Mucosa of descending colon (tissue), 3 donors: ENCODE data around the gene TANK. TPM values are rescaled to one million over a fixed set of nuclear protein-coding genes. Genes with fewer than 3 reads are reported as not detected.
A peak's percentile ranks its signal among the peaks of the same experiment; 100 is the strongest.

Experiments
- ATAC-seq: fragments of 200-7000 bp; cut with Tn5 transposase; one replicate; pipeline ENCODE4 v1.9.1; 2020; ENCODE audit warnings: mild to moderate bottlenecking, moderate library complexity
- DNase-seq, 3 donors: peaks; one replicate each; pipeline ENCODE4 v3.0.0-alpha.2; 2020
- H3K36me3 ChIP-seq: fragments of 200-600 bp; one replicate; pipeline ENCODE4 v1.8.0; 2021; ENCODE audit warnings: low read depth, mild to moderate bottlenecking
- H3K4me1 ChIP-seq: fragments of 200-600 bp; one replicate; pipeline ENCODE4 v1.8.0; 2021; ENCODE audit warnings: low read depth, mild to moderate bottlenecking
- H3K4me3 ChIP-seq: fragments of 200-600 bp; one replicate; pipeline ENCODE4 v1.8.0; 2021; ENCODE audit warnings: mild to moderate bottlenecking
- H3K9me3 ChIP-seq: fragments of 200-600 bp; one replicate; pipeline ENCODE4 v1.8.0; 2021; ENCODE audit warnings: mild to moderate bottlenecking
- CTCF ChIP-seq: fragments of 200-600 bp; IDR thresholded peaks from one replicate; pipeline ENCODE4 v1.8.0; 2022; ENCODE audit warnings: antibody characterized with exemption, mild to moderate bottlenecking
- intact Hi-C, 2 donors: fragments of 100-400 bp; cut with DNase I in 1 of 2; cut with micrococcal nuclease in 1 of 2; formaldehyde crosslinking; loops; one replicate each; pipeline versions ENCODE4 v1.11.0 to v1.11.1; 2022; cut with DNase I, micrococcal nuclease
- total RNA-seq, 3 donors: library from RNA; stranded (reverse); fragmentation: NEBNext Ultra II Directional in 2 of 3; extraction: Animal tissue kit (Norgen Biotek cat#: 25700) in 2 of 3; gene quantifications; one replicate each; pipeline versions ENCODE4 v1.2.1 to v1.2.4, GENCODE V29; 2021 to 2023
- donor health status: DM: no; HTN: no; CAD: no; lungs with moderate emphysema.
- donor health status: DM: no; HTN: no; CAD: no.
- donor health status: DM: no; HTN: yes; CAD: no.

TANK gene
- total RNA-seq, 3 donors from 2014 or later: 57.2 to 77.6 (median 57.2) TPM

- ATAC-seq (no peak), DNase-seq (no peak)
- intact Hi-C loops: no loop called here
- Histone ChIP-seq H3K4me1 (peaks cover 16% of the 10 kb centered on the region), H3K4me3 (no peak overlapping the region), H3K9me3 (no peaks in the 10 kb centered on the region), H3K36me3 (no peaks in the 10 kb centered on the region)
- no peak for TF ChIP-seq CTCF
Observed at GRCh38 chr2:161121622-161122021, 38.6 kb upstream of the TANK start.

GRCh38 chr2:161122772-161123530 lies 37.3 kb upstream of the TANK start:
- H3K4me1 ChIP-seq: peaks cover 16% of the 10 kb centered on the region
- intact Hi-C loops: no loop called here
- H3K4me3 ChIP-seq: no peak overlapping the region
- H3K36me3 ChIP-seq: no peaks in the 10 kb centered on the region
- ATAC-seq (peak; percentile 97), DNase-seq (peak in 1 of 3 donors; percentile 63)
- no peaks in the 10 kb centered on the region for H3K9me3 ChIP-seq
- no peak for TF ChIP-seq CTCF

GRCh38 chr2:161123531-161124030 lies 36.6 kb upstream of the TANK start:
- peak; percentile 73 for ATAC-seq
- DNase-seq: peak in 1 of 3 donors; percentile 47
- Histone ChIP-seq H3K9me3 (no peaks in the 10 kb centered on the region), H3K4me3 (no peak overlapping the region), H3K36me3 (no peaks in the 10 kb centered on the region), H3K4me1 (peaks cover 16% of the 10 kb centered on the region)
- intact Hi-C loops: no loop called here
- TF ChIP-seq CTCF: no peak

GRCh38 chr2:161124201-161124600 lies 36.0 kb upstream of the TANK start:
- peaks cover 16% of the 10 kb centered on the region for H3K4me1 ChIP-seq
- intact Hi-C loops: no loop called here
- H3K36me3 ChIP-seq: no peaks in the 10 kb centered on the region
- TF ChIP-seq CTCF: no peak
- DNase-seq (no peak), ATAC-seq (peak; percentile 49)
- no peak overlapping the region for H3K4me3 ChIP-seq
- H3K9me3 ChIP-seq: no peaks in the 10 kb centered on the region

- H3K4me1 ChIP-seq: peaks cover 5% of the 10 kb centered on the region
- no peak for TF ChIP-seq CTCF
- DNase-seq: no peak
- intact Hi-C loops: no loop called here
- no peak for ATAC-seq
- H3K36me3 ChIP-seq: no peaks in the 10 kb centered on the region
- no peak overlapping the region for H3K4me3 ChIP-seq
- H3K9me3 ChIP-seq: no peaks in the 10 kb centered on the region
Observed at GRCh38 chr2:161128885-161129284, 31.3 kb upstream of the TANK start.
